Chondrocyte (in vitro differentiated cells): ENCODE results near the gene TPM1. TPM values are rescaled to one million over a fixed set of nuclear protein-coding genes. Genes with fewer than 3 reads are reported as not detected.

ENCODE experiments used
- DNase-seq: peaks from one replicate; pipeline ENCODE4 v3.0.0; 2021; ENCODE audit warnings: mixed read lengths, low spot score
- H3K27ac Mint-ChIP-seq: one replicate; pipeline ENCODE4 v1.8.0; 2021; ENCODE audit warnings: mild to moderate bottlenecking, moderate library complexity, mixed read lengths; ENCODE audit not compliant: unreplicated experiment
- H3K27me3 Mint-ChIP-seq: 2 replicates; pipeline ENCODE4 v1.8.0; 2021; ENCODE audit warnings: low read depth, mixed read lengths
- H3K36me3 Mint-ChIP-seq: 2 replicates; pipeline ENCODE4 v1.8.0; 2021; ENCODE audit warnings: low read depth, mixed read lengths
- H3K4me1 Mint-ChIP-seq: 2 replicates; pipeline ENCODE4 v1.8.0; 2021; ENCODE audit warnings: low read depth, mild to moderate bottlenecking, mixed read lengths
- H3K4me3 Mint-ChIP-seq: one replicate; pipeline ENCODE4 v1.8.0; 2021; ENCODE audit warnings: mild to moderate bottlenecking, moderate library complexity, mixed read lengths; ENCODE audit not compliant: unreplicated experiment
- H3K9me3 Mint-ChIP-seq: 2 replicates; pipeline ENCODE4 v1.8.0; 2021; ENCODE audit warnings: low read depth, mixed read lengths
- total RNA-seq: library from RNA; stranded (reverse); gene quantifications from 3 replicates; pipeline ENCODE4 v1.2.1, GENCODE V29; 2021
- TF ChIP-seq, protein P1 (sequence below): fragments of 200-600 bp; sonication (generic); IDR thresholded peaks from 2 replicates; pipeline ENCODE4 v1.5.0; 2021; ENCODE audit warnings: antibody characterized with exemption, mild to moderate bottlenecking, moderate library complexity

TPM1 gene
- total RNA-seq, 1 donor from 2014 or later: 2,332 TPM

DNA sequence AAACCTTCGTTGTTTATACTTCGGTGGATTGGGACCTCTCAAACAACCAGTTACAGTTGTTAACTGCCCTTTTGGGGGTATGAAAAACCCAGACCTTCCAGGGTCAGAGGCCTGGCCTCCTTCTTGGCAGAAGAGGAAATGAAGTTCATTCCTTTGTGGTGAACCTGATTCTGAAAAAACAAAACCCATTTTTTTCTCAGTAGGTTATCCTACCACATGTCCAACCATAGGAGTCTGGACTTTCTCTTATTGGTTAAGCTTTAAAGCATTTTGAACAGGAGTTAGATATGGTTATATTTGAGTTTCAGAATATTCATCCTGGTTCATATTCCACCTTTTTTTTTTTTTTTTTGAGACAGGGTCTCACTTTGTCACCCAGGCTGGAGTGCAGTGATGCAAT is 71.9 kb downstream of the TPM1 start:
- TF ChIP-seq, protein P1, sequence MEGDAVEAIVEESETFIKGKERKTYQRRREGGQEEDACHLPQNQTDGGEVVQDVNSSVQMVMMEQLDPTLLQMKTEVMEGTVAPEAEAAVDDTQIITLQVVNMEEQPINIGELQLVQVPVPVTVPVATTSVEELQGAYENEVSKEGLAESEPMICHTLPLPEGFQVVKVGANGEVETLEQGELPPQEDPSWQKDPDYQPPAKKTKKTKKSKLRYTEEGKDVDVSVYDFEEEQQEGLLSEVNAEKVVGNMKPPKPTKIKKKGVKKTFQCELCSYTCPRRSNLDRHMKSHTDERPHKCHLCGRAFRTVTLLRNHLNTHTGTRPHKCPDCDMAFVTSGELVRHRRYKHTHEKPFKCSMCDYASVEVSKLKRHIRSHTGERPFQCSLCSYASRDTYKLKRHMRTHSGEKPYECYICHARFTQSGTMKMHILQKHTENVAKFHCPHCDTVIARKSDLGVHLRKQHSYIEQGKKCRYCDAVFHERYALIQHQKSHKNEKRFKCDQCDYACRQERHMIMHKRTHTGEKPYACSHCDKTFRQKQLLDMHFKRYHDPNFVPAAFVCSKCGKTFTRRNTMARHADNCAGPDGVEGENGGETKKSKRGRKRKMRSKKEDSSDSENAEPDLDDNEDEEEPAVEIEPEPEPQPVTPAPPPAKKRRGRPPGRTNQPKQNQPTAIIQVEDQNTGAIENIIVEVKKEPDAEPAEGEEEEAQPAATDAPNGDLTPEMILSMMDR: no peak
- H3K9me3 Mint-ChIP-seq: peaks cover 3% of the 10 kb centered on the region
- peaks cover 9% of the 10 kb centered on the region for H3K4me1 Mint-ChIP-seq
- DNase-seq: no peak
- H3K27me3 Mint-ChIP-seq: no peaks in the 10 kb centered on the region
- peaks cover 2% of the 10 kb centered on the region for H3K36me3 Mint-ChIP-seq
- no peak overlapping the region for H3K27ac Mint-ChIP-seq
- no peak overlapping the region for H3K4me3 Mint-ChIP-seq

Other genes starting within 250 kb of the TPM1 start
- gene LACTB, start 79.1 kb downstream of the TPM1 start, total RNA-seq: 19.4 to 22.4 TPM (median 20.7 TPM) in 3 replicates
- 211 to 242 TPM (median 221 TPM) in 3 replicates for gene RPS27L, start 114.7 kb downstream of the TPM1 start, total RNA-seq
- 27.6 to 34.8 TPM (median 32.7 TPM) in 3 replicates for gene RAB8B, start 146.9 kb downstream of the TPM1 start, total RNA-seq
- gene APH1B, start 234.9 kb downstream of the TPM1 start, total RNA-seq: 12.0 to 20.1 TPM (median 17.4 TPM) in 3 replicates